Mucosa of descending colon (tissue), 3 donors: ENCODE measurements around the gene DOCK2. TPM values are rescaled to one million over a fixed set of nuclear protein-coding genes. Genes with fewer than 3 reads are reported as not detected.

Experiments used
- ATAC-seq: fragments of 200-7000 bp; cut with Tn5 transposase; one replicate; pipeline ENCODE4 v1.9.1; 2020; ENCODE audit warnings: mild to moderate bottlenecking, moderate library complexity
- DNase-seq, 3 donors: peaks; one replicate each; pipeline ENCODE4 v3.0.0-alpha.2; 2020
- H3K36me3 ChIP-seq: fragments of 200-600 bp; one replicate; pipeline ENCODE4 v1.8.0; 2021; ENCODE audit warnings: low read depth, mild to moderate bottlenecking
- H3K4me1 ChIP-seq: fragments of 200-600 bp; one replicate; pipeline ENCODE4 v1.8.0; 2021; ENCODE audit warnings: low read depth, mild to moderate bottlenecking
- H3K4me3 ChIP-seq: fragments of 200-600 bp; one replicate; pipeline ENCODE4 v1.8.0; 2021; ENCODE audit warnings: mild to moderate bottlenecking
- H3K9me3 ChIP-seq: fragments of 200-600 bp; one replicate; pipeline ENCODE4 v1.8.0; 2021; ENCODE audit warnings: mild to moderate bottlenecking
- intact Hi-C, 2 donors: fragments of 100-400 bp; cut with DNase I in 1 of 2; cut with micrococcal nuclease in 1 of 2; formaldehyde crosslinking; loops; one replicate each; pipeline versions ENCODE4 v1.11.0 to v1.11.1; 2022; cut with DNase I, micrococcal nuclease
- total RNA-seq, 3 donors: library from RNA; stranded (reverse); fragmentation: NEBNext Ultra II Directional in 2 of 3; extraction: Animal tissue kit (Norgen Biotek cat#: 25700) in 2 of 3; gene quantifications; one replicate each; pipeline versions ENCODE4 v1.2.1 to v1.2.4, GENCODE V29; 2021 to 2023
- TF ChIP-seq, protein P1 (sequence below): fragments of 200-600 bp; IDR thresholded peaks from one replicate; pipeline ENCODE4 v1.8.0; 2022; ENCODE audit warnings: antibody characterized with exemption, mild to moderate bottlenecking
- donor health status: DM: no; HTN: no; CAD: no; lungs with moderate emphysema.
- donor health status: DM: no; HTN: no; CAD: no.
- donor health status: DM: no; HTN: yes; CAD: no.

Gene DOCK2
- total RNA-seq, 3 donors from 2014 or later = 7.2 to 20.1 (median 18.1) TPM

DNA sequence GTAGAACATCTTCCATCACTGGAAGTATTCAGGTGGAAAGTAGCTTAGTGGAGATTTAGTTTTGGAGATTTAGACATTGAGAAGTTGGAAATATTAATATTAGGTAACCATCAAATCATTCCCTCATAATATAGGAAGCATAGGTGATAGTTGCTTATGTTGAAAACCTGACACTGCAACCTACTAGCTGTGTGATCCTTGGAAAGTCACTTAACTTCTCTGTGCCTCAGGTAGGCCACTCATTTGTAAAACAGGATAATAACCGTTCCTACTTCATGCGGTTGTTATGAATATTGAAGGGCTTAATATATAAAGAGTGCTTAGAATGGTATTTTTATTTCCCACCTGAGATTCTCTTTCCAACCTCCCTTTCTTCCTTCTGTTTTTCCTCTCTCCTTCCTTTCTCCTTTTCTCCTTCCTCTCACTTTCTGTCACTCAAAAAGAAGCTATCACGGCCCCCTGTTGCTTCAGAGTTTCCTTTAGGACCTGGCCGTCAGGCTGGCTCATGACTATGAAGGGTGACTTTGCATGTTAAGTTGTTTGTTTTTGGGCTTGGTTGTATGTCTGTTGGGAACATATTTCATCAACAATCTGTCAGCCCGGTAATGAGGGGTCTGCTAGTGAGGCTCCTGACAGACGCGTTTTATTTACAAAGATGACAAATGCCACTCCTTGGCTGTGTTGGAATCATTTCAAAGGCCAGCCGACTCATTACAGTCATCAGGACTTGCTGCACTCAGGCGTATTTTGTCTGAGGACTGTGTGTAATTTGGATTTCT is 31.0 kb downstream of the DOCK2 start:
- ATAC-seq (no peak), DNase-seq (no peak)
- TF ChIP-seq, protein P1, sequence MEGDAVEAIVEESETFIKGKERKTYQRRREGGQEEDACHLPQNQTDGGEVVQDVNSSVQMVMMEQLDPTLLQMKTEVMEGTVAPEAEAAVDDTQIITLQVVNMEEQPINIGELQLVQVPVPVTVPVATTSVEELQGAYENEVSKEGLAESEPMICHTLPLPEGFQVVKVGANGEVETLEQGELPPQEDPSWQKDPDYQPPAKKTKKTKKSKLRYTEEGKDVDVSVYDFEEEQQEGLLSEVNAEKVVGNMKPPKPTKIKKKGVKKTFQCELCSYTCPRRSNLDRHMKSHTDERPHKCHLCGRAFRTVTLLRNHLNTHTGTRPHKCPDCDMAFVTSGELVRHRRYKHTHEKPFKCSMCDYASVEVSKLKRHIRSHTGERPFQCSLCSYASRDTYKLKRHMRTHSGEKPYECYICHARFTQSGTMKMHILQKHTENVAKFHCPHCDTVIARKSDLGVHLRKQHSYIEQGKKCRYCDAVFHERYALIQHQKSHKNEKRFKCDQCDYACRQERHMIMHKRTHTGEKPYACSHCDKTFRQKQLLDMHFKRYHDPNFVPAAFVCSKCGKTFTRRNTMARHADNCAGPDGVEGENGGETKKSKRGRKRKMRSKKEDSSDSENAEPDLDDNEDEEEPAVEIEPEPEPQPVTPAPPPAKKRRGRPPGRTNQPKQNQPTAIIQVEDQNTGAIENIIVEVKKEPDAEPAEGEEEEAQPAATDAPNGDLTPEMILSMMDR = no peak
- no peaks in the 10 kb centered on the region for H3K4me1 ChIP-seq
- no peak overlapping the region for H3K4me3 ChIP-seq
- intact Hi-C loops = no loop called here
- no peaks in the 10 kb centered on the region for H3K36me3 ChIP-seq
- H3K9me3 ChIP-seq = no peaks in the 10 kb centered on the region

DNA sequence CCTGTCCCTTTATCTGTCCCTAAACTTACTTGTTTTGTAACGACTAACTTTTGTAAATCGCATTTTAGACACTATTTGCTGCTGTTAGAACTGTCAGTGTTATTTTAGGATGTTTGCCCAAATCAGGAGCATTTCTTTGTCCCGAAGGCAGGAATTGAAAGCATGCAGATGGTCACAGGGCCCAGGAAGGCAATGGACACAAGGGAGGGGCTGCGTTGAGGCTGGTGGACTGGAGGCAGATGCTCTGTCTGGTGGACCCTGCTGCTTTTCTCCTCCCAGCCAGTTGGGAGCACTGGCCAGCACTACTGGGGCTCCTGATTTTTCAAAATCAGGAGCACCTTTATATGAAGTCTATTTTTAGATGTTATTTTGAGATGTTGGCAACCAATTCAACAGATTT is 31.7 kb downstream of the DOCK2 start:
- H3K9me3 ChIP-seq = no peaks in the 10 kb centered on the region
- no peaks in the 10 kb centered on the region for H3K36me3 ChIP-seq
- H3K4me1 ChIP-seq = no peaks in the 10 kb centered on the region
- DNase-seq (no peak), ATAC-seq (no peak)
- intact Hi-C loops = no loop called here
- TF ChIP-seq, protein P1 = no peak
- H3K4me3 ChIP-seq = no peak overlapping the region

DNA sequence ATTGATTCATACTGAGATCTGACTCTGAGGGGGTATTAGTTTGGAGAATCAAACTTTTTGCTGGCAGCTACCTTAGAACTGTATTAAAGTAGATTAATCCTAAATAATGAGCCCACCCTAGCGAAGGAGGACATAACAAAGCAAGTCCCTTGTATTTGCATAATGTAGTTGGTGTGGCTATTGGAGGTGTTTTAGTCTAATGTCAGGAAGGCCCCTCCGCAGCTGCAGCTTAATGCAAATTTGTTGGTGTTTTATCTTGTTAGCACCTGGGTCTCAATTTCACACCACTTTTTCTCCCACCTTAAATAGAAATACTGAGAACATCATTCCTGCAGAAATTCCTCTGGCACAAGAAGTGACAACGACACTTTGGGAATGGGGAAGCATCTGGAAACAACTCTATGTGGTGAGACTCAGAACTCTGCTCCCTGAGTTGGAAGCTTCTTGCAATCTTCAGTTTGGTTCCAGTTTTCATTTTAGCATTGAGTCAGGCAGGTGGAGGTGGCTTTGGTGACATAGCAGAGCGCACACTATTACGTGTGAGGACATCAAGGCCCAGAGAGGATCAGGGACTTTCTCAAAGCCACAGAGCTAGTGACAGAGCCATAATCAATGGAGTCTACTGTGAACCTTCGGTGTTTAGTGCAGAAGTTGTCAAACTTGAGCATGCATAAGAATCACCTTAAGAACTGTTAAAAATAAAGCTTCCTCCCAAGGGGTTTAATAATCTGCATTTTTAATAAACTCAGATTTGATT is 33.9 kb downstream of the DOCK2 start:
- intact Hi-C loops = no loop called here
- Histone ChIP-seq H3K36me3 (no peaks in the 10 kb centered on the region), H3K4me3 (no peak overlapping the region), H3K9me3 (no peaks in the 10 kb centered on the region), H3K4me1 (no peaks in the 10 kb centered on the region)
- ATAC-seq = peak; percentile 42
- TF ChIP-seq, protein P1 = no peak
- DNase-seq = no peak

DNA sequence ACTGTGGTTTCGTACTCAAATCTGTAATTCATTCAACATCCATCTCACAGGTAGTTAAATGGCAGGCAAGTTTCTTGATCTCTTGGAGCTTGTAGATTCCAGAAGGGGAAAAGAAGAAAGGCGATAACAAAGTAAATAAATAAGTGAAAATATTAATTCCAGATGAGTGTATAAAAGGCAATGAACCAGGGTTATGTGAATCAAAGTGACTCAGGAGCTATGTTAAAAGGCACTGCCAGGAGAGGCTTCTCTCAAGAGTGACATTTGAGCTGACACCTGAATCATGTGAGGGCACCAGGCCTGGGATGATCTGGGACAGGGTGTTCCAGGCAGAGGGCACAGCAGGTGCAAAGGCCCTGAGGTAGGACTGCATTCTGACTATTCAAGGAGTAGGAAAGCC is 45.0 kb downstream of the DOCK2 start:
- ATAC-seq (no peak), DNase-seq (no peak)
- H3K4me1 ChIP-seq = no peaks in the 10 kb centered on the region
- no peaks in the 10 kb centered on the region for H3K36me3 ChIP-seq
- H3K4me3 ChIP-seq = no peak overlapping the region
- intact Hi-C loops = no loop called here
- TF ChIP-seq, protein P1 = no peak
- H3K9me3 ChIP-seq = no peaks in the 10 kb centered on the region

DNA sequence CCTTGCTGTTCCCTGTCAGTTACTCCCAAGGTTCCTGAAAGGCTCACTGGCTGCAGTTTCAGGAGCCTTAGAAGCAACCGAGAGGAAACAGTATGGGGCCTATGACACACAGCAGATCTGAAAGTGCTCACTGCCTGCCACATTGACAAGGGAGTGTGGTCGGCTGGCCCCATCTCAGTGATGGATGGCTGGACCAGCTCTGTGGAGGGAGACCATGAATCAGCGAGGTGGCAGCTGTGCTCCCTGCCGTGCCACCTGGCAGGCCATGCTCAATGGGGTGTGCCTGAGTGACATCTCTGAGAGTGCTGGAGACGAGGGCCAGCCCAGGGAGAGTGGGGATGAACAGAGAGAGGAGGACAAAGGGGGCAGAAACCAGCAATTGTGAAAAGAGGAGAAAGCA is 49.1 kb downstream of the DOCK2 start:
- Histone ChIP-seq H3K4me3 (no peak overlapping the region), H3K36me3 (no peaks in the 10 kb centered on the region), H3K4me1 (no peaks in the 10 kb centered on the region), H3K9me3 (no peaks in the 10 kb centered on the region)
- DNase-seq (no peak), ATAC-seq (no peak)
- TF ChIP-seq, protein P1 = no peak
- intact Hi-C loops = no loop called here
